IMR-90 (cell line): Measurements from ENCODE around the gene PDE6A. TPM values are rescaled to one million over a fixed set of nuclear protein-coding genes. Genes with fewer than 3 reads are reported as not detected.

Experiments
- ATAC-seq: fragments of 200-7000 bp; cut with Tn5 transposase; 2 replicates; pipeline ENCODE4 v1.9.1; 2020; ENCODE audit warnings: low read depth, mild to moderate bottlenecking, moderate library complexity
- BruUV-seq: library from RNA; stranded (reverse); fragments of 400-500 nt; replicated peaks from 2 replicates; lab custom pipeline; 2021; lab: Mats Ljungman, UMichigan
- CTCF ChIA-PET: fragments of 300-600 bp; formaldehyde crosslinking; extraction: SDS; loops from one replicate; lab custom pipeline; 2021; ENCODE audit warnings: antibody characterized with exemption; lab: Yijun Ruan, JAX
- POLR2A ChIA-PET: fragments of 300-600 bp; sonication (Branson Sonifier 250); formaldehyde crosslinking; loops from one replicate; lab custom pipeline; 2022; ENCODE audit warnings: antibody characterized with exemption; ENCODE audit not compliant: unreplicated experiment; lab: Charles Lee
- DNase-seq: peaks from one replicate; pipeline ENCODE4 v3.0.0; 2013
- H2AFZ ChIP-seq: replicated peaks from 2 replicates; pipeline ENCODE3; 2013; ENCODE audit warnings: low read length, mild to moderate bottlenecking; ENCODE audit not compliant: poor library complexity
- H2AK5ac ChIP-seq: 2 replicates; pipeline ENCODE4 v1.6.1; 2013; ENCODE audit warnings: low read depth, low read length, inconsistent platforms
- H2AK9ac ChIP-seq: replicated peaks from 2 replicates; pipeline ENCODE3; 2013; ENCODE audit warnings: mild to moderate bottlenecking, low read depth, low read length, moderate library complexity; ENCODE audit not compliant: poor library complexity
- H2BK120ac ChIP-seq: 2 replicates; pipeline ENCODE4 v1.6.1; 2013; ENCODE audit warnings: low read depth, low read length, inconsistent platforms
- H2BK15ac ChIP-seq: 3 replicates; pipeline ENCODE4 v1.6.1; 2013; ENCODE audit warnings: low read depth, low read length, inconsistent platforms
- H2BK20ac ChIP-seq: 2 replicates; pipeline ENCODE4 v1.6.1; 2013; ENCODE audit warnings: low read depth, mild to moderate bottlenecking, inconsistent platforms, low read length, moderate library complexity
- H2BK5ac ChIP-seq: 2 replicates; pipeline ENCODE4 v1.6.1; 2013; ENCODE audit warnings: mild to moderate bottlenecking, low read depth, low read length, inconsistent platforms; ENCODE audit not compliant: poor library complexity, severe bottlenecking
- H3K14ac ChIP-seq: replicated peaks from 2 replicates; pipeline ENCODE4 v1.6.1; 2013; ENCODE audit warnings: low read depth, low read length, inconsistent platforms
- H3K18ac ChIP-seq: 2 replicates; pipeline ENCODE4 v1.6.1; 2013; ENCODE audit warnings: low read depth, low read length, control low read depth
- H3K23ac ChIP-seq: 2 replicates; pipeline ENCODE4 v1.6.1; 2013; ENCODE audit warnings: low read depth, low read length, inconsistent platforms
- H3K27ac ChIP-seq: 2 replicates; pipeline ENCODE4 v1.5.1; 2013; ENCODE audit warnings: mild to moderate bottlenecking, control low read depth, low read length; ENCODE audit not compliant: insufficient read depth
- H3K27me3 ChIP-seq: 2 replicates; pipeline ENCODE4 v1.6.1; 2013; ENCODE audit warnings: low read length; ENCODE audit not compliant: control insufficient read depth, insufficient read depth
- H3K36me3 ChIP-seq: 2 replicates; pipeline ENCODE4 v1.6.1; 2013; ENCODE audit warnings: low read length, mixed read lengths; ENCODE audit not compliant: control insufficient read depth, insufficient read depth
- H3K4ac ChIP-seq: 2 replicates; pipeline ENCODE4 v1.6.1; 2013; ENCODE audit warnings: low read depth, low read length, inconsistent platforms
- H3K4me1 ChIP-seq: 2 replicates; pipeline ENCODE4 v1.6.1; 2013; ENCODE audit warnings: low read length, mixed read lengths; ENCODE audit not compliant: control insufficient read depth, insufficient read depth
- H3K4me2 ChIP-seq: 2 replicates; pipeline ENCODE4 v1.6.1; 2013; ENCODE audit warnings: low read depth, mild to moderate bottlenecking, control low read depth, low read length, moderate library complexity
- H3K4me3 ChIP-seq: 2 replicates; pipeline ENCODE4 v1.5.1; 2013; ENCODE audit warnings: low read depth, mild to moderate bottlenecking, control low read depth, low read length, moderate library complexity; ENCODE audit not compliant: insufficient read depth
- H3K56ac ChIP-seq: 2 replicates; pipeline ENCODE4 v1.6.1; 2013; ENCODE audit warnings: low read length, inconsistent platforms; ENCODE audit not compliant: insufficient read depth; ENCODE audit errors: extremely low read depth
- H3K79me1 ChIP-seq, 2 experiments: 2 replicates each; pipeline ENCODE4 v1.6.1; 2013; ENCODE audit warnings: low read length in 2 of 2, inconsistent platforms in 1 of 2, low read depth in 1 of 2
- H3K9ac ChIP-seq: 2 replicates; pipeline ENCODE4 v1.6.1; 2013; ENCODE audit warnings: low read depth, low read length, control low read depth
- H3K9me1 ChIP-seq: 2 replicates; pipeline ENCODE4 v1.6.1; 2013; ENCODE audit warnings: low read length, inconsistent platforms; ENCODE audit not compliant: insufficient read depth
- H3K9me3 ChIP-seq: 2 replicates; pipeline ENCODE4 v1.6.1; 2013; ENCODE audit warnings: low read length; ENCODE audit not compliant: control insufficient read depth, insufficient read depth
- H4K20me1 ChIP-seq: 2 replicates; pipeline ENCODE4 v1.6.1; 2013; ENCODE audit warnings: low read length, inconsistent platforms; ENCODE audit not compliant: insufficient read depth
- H4K5ac ChIP-seq: 2 replicates; pipeline ENCODE4 v1.6.1; 2013; ENCODE audit warnings: mild to moderate bottlenecking, low read depth, low read length, control low read depth
- H4K8ac ChIP-seq, 2 experiments: 2 replicates each; pipeline ENCODE4 v1.6.1; 2013; ENCODE audit warnings: low read depth in 2 of 2, low read length in 2 of 2, control low read depth in 1 of 2, inconsistent platforms in 1 of 2
- H4K91ac ChIP-seq: 2 replicates; pipeline ENCODE4 v1.6.1; 2013; ENCODE audit warnings: low read depth, low read length, inconsistent platforms; ENCODE audit not compliant: insufficient read depth
- CHD1 ChIP-seq: IDR thresholded peaks from 2 replicates; pipeline ENCODE4 v1.6.1; 2012; ENCODE audit warnings: low read depth, low read length, improper control_type of control experiment
- ELK1 ChIP-seq: fragments of 150-350 bp; IDR thresholded peaks from 2 replicates; pipeline ENCODE4 v1.6.1; 2016; ENCODE audit warnings: low read depth, mild to moderate bottlenecking, low read length, moderate library complexity, borderline replicate concordance
- FOS ChIP-seq: fragments of 150-350 bp; IDR thresholded peaks from 2 replicates; pipeline ENCODE4 v1.6.1; 2016; ENCODE audit warnings: low read depth, low read length
- MAFK ChIP-seq: IDR thresholded peaks from 2 replicates; pipeline ENCODE4 v1.6.1; 2012; ENCODE audit warnings: low read depth, low read length, improper control_type of control experiment
- NFE2L2 ChIP-seq: fragments of 150-350 bp; IDR thresholded peaks from 2 replicates; pipeline ENCODE4 v1.6.1; 2016; ENCODE audit warnings: low read depth, mild to moderate bottlenecking, low read length
- RAD21 ChIP-seq: IDR thresholded peaks from 2 replicates; pipeline ENCODE4 v1.6.1; 2012; ENCODE audit warnings: low read length, improper control_type of control experiment
- RCOR1 ChIP-seq: IDR thresholded peaks from 2 replicates; pipeline ENCODE4 v1.6.1; 2012; ENCODE audit warnings: mild to moderate bottlenecking, low read length, improper control_type of control experiment; ENCODE audit not compliant: insufficient replicate concordance
- SMC3 ChIP-seq: fragments of 150-350 bp; IDR thresholded peaks from 2 replicates; pipeline ENCODE4 v1.6.1; 2016; ENCODE audit warnings: low read depth, mild to moderate bottlenecking, antibody characterized with exemption, low read length, moderate library complexity
- WGBS, 2 experiments: methylation state at CpG; one replicate each; pipeline versions ENCODE4 v1.1.5 to v1.1.7; 2013; ENCODE audit warnings: missing lambda C conversion rate in 2 of 2; ENCODE audit not compliant: insufficient read length in 1 of 2; ENCODE audit errors: extremely low coverage in 2 of 2; 5-methylcytosine and 5-hydroxymethylcytosine counted together
- dilution Hi-C: fragments of 300-500 bp; cut with HindIII; formaldehyde crosslinking; loops from one replicate; pipeline ENCODE4 v1.14.3; 2018; ENCODE audit warnings: low sequenced_read_pairs; ENCODE audit not compliant: unreplicated experiment
- in situ Hi-C: fragments of 300-500 bp; cut with MboI; formaldehyde crosslinking; loops from 3 replicates; pipeline ENCODE4 v1.14.3; 2019; ENCODE audit warnings: low sequenced_read_pairs, inconsistent platforms, mixed read lengths
- intact Hi-C: fragments of 100-400 bp; cut with micrococcal nuclease; formaldehyde crosslinking; loops from 2 replicates; pipeline ENCODE4 v1.10.0; 2022
- polyA plus RNA-seq, 3 experiments: library from polyadenylated mRNA; depleted of rRNA; stranded (reverse); fragments of >200 nt; gene quantifications; 2 replicates each; pipeline ENCODE4 v1.2.3, GENCODE V29; 2012; ENCODE audit warnings: low replicate concordance in 1 of 3
- total RNA-seq: library from RNA; depleted of rRNA; stranded (reverse); fragments of >200 nt; gene quantifications from 2 replicates; pipeline ENCODE4 v1.2.3, GENCODE V29; 2012

The PDE6A gene
- total and polyA plus RNA-seq, 2 of the 4 experiments (the other 2 are of a cell fraction) = not detected

GRCh38 chr5:149863176-149863575, 81.4 kb downstream of the PDE6A start:
- 85% methylated on average over 11 of the region's 13 CpGs; no CpG with 5 or more reads in 1 of the 2 experiments for WGBS, 2 experiments
- Histone ChIP-seq H3K14ac (no peak overlapping the region), H2BK120ac (no peak overlapping the region), H4K5ac (no peak overlapping the region), H3K18ac (no peak overlapping the region), H2AK9ac (no peak overlapping the region), H3K9ac (no peak overlapping the region), H3K4me1 (no peaks in the 10 kb centered on the region), H3K4me2 (no peak overlapping the region), H3K4ac (no peak overlapping the region), H2AK5ac (no peak overlapping the region), H3K36me3 (no peaks in the 10 kb centered on the region), H4K8ac (no peak overlapping the region), H2BK20ac (no peak overlapping the region), H3K56ac (no peak overlapping the region), H3K27me3 (peaks cover 40% of the 10 kb centered on the region), H3K9me3 (peaks cover 5% of the 10 kb centered on the region), H3K79me1 (no peaks in the 10 kb centered on the region), H4K20me1 (no peaks in the 10 kb centered on the region), H3K9me1 (0 out of 2 replicates have a peak, but pooled peaks cover 3% of the 10 kb centered on the region), H2AFZ (no peak overlapping the region), H2BK15ac (no peak overlapping the region), H2BK5ac (no peak overlapping the region), H4K91ac (no peak overlapping the region), H3K23ac (no peak overlapping the region), H3K27ac (no peak overlapping the region), H3K4me3 (no peak overlapping the region)
- POLR2A ChIA-PET = no interaction called here
- intact Hi-C loops = no loop called here
- no peak for DNase-seq
- in situ Hi-C loops = no loop called here
- no TSS peak for BruUV-seq
- CTCF ChIA-PET = interaction anchor here (2.3 to 4.4 kb wide), 2 partner anchors 9 to 11 kb away, joined by 11 to 19 read pairs; no protein-coding TSS in a partner anchor
- dilution Hi-C loops = no loop called here
- ATAC-seq = no peak
- TF ChIP-seq SMC3 = no peak
- no peak for TF ChIP-seq RAD21
- TF ChIP-seq CHD1 = no peak
- no peak for TF ChIP-seq MAFK
- no peak for TF ChIP-seq FOS
- no peak for TF ChIP-seq RCOR1
- TF ChIP-seq NFE2L2 = no peak
- no peak for TF ChIP-seq ELK1
